Activated CD8-positive, alpha-beta T cell treated with anti-CD3 and anti-CD28 coated beads for 36 hours (primary cell): Measurements from ENCODE around the gene TSEN34. TPM values are rescaled to one million over a fixed set of nuclear protein-coding genes. Genes with fewer than 3 reads are reported as not detected.

Source experiments
- ATAC-seq: fragments of 200-7000 bp; cut with Tn5 transposase; one replicate; pipeline ENCODE4 v1.10.0; 2021; ENCODE audit warnings: mild to moderate bottlenecking, moderate library complexity
- CTCF ChIA-PET: fragments of 350-600 bp; sonication (Branson Sonifier 250); formaldehyde crosslinking; loops from one replicate; lab custom pipeline; 2021; ENCODE audit warnings: antibody characterized with exemption; lab: Charles Lee
- POLR2A ChIA-PET: fragments of 350-600 bp; sonication (Branson Sonifier 250); formaldehyde crosslinking; loops from one replicate; lab custom pipeline; 2021; ENCODE audit warnings: antibody characterized with exemption; lab: Charles Lee
- DNase-seq: peaks from one replicate; pipeline ENCODE4 v3.0.0-alpha.2; 2020
- H3K27ac Mint-ChIP-seq: one replicate; pipeline ENCODE4 v1.8.0; 2021; ENCODE audit warnings: mild to moderate bottlenecking, mixed read lengths
- H3K27me3 Mint-ChIP-seq: one replicate; pipeline ENCODE4 v1.8.0; 2021; ENCODE audit warnings: mixed read lengths
- H3K36me3 Mint-ChIP-seq: one replicate; pipeline ENCODE4 v1.8.0; 2021; ENCODE audit warnings: low read depth, mixed read lengths
- H3K4me1 Mint-ChIP-seq: one replicate; pipeline ENCODE4 v1.8.0; 2021; ENCODE audit warnings: low read depth, mixed read lengths
- H3K4me3 Mint-ChIP-seq: one replicate; pipeline ENCODE4 v1.8.0; 2021; ENCODE audit warnings: mild to moderate bottlenecking, moderate library complexity, mixed read lengths
- H3K9me3 Mint-ChIP-seq: one replicate; pipeline ENCODE4 v1.8.0; 2021; ENCODE audit warnings: mixed read lengths
- intact Hi-C: fragments of 100-400 bp; cut with micrococcal nuclease; formaldehyde crosslinking; loops from one replicate; pipeline ENCODE4 v1.10.0; 2022
- total RNA-seq, 2 experiments: library from RNA; stranded (reverse); gene quantifications; one replicate each; pipeline ENCODE4 v1.2.3, GENCODE V29; 2021
- TF ChIP-seq, protein P1 (sequence below): fragments of 200-600 bp; IDR thresholded peaks from one replicate; pipeline ENCODE4 v1.8.0; 2022; ENCODE audit warnings: antibody characterized with exemption, mild to moderate bottlenecking

Gene TSEN34
- total RNA-seq, 2 experiments from 2014 or later = 12.5 TPM

DNA sequence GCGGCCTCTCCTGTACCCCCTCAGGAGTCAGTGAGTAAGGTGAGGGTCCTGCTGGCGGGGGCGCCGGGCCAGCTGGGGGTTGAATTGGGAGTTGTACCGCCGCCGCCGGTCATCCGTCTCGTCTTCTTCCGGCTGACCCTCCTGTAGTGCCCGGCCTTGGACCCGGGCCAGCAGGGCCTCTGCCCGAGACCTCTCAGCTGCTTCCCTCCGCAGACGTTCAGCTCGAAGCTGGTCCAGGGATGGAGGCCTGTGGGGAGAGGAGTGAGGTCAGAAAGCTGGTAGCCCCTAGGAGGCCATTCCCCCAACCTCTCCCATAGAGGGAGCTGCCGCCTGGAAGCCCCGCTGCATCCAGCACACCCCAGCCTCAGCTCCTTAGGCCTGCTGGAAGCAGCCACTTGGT lies 35.4 kb upstream of the TSEN34 start:
- ATAC-seq = no peak
- ChIA-PET POLR2A (interaction anchor here (0.6 to 1.3 kb wide), 3 partner anchors 8 to 40 kb away, joined by 3 to 4 read pairs (median 3); partner anchors contain the start of genes CNOT3, PRPF31 and TFPT), CTCF (no interaction called here)
- peaks cover 36% of the 10 kb centered on the region for H3K4me1 Mint-ChIP-seq
- no peak for DNase-seq
- H3K9me3 Mint-ChIP-seq = no peaks in the 10 kb centered on the region
- H3K36me3 Mint-ChIP-seq = peaks cover 36% of the 10 kb centered on the region
- no peak overlapping the region for H3K4me3 Mint-ChIP-seq
- H3K27me3 Mint-ChIP-seq = no peaks in the 10 kb centered on the region
- intact Hi-C loops = no loop called here
- peak overlapping the region; percentile 55 for H3K27ac Mint-ChIP-seq
- TF ChIP-seq, protein P1, sequence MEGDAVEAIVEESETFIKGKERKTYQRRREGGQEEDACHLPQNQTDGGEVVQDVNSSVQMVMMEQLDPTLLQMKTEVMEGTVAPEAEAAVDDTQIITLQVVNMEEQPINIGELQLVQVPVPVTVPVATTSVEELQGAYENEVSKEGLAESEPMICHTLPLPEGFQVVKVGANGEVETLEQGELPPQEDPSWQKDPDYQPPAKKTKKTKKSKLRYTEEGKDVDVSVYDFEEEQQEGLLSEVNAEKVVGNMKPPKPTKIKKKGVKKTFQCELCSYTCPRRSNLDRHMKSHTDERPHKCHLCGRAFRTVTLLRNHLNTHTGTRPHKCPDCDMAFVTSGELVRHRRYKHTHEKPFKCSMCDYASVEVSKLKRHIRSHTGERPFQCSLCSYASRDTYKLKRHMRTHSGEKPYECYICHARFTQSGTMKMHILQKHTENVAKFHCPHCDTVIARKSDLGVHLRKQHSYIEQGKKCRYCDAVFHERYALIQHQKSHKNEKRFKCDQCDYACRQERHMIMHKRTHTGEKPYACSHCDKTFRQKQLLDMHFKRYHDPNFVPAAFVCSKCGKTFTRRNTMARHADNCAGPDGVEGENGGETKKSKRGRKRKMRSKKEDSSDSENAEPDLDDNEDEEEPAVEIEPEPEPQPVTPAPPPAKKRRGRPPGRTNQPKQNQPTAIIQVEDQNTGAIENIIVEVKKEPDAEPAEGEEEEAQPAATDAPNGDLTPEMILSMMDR = no peak

DNA sequence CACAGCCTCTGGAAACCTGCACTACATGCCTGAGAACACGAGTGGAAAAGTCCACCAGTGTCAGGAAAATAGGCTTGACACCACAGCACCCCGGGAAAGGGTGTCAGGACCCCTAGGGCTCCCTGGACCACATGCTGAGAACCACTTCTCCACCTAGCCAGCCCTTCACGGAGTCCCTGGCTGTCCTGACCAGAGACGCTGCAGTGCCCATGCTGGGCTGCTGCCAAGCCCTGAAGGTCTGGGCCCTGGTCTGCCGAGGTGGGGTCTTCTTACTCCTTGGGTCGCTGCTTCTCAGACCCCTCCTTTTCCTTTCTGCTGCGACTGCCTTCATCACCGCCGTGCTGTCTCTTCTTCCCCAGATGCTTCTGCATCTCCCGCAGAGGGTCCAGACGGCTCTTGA lies 34.6 kb upstream of the TSEN34 start:
- H3K4me1 Mint-ChIP-seq = peaks cover 40% of the 10 kb centered on the region
- ChIA-PET POLR2A (interaction anchor here (1.3 to 2.5 kb wide), 3 partner anchors 19 to 48 kb away, joined by 3 to 13 read pairs (median 4); partner anchors contain the start of genes CNOT3 and RPS9), CTCF (no interaction called here)
- no peaks in the 10 kb centered on the region for H3K27me3 Mint-ChIP-seq
- no peaks in the 10 kb centered on the region for H3K9me3 Mint-ChIP-seq
- peaks cover 31% of the 10 kb centered on the region for H3K36me3 Mint-ChIP-seq
- DNase-seq (no peak), ATAC-seq (no peak)
- H3K27ac Mint-ChIP-seq = no peak overlapping the region
- H3K4me3 Mint-ChIP-seq = no peak overlapping the region
- intact Hi-C loops = no loop called here
- TF ChIP-seq, protein P1 = no peak

DNA sequence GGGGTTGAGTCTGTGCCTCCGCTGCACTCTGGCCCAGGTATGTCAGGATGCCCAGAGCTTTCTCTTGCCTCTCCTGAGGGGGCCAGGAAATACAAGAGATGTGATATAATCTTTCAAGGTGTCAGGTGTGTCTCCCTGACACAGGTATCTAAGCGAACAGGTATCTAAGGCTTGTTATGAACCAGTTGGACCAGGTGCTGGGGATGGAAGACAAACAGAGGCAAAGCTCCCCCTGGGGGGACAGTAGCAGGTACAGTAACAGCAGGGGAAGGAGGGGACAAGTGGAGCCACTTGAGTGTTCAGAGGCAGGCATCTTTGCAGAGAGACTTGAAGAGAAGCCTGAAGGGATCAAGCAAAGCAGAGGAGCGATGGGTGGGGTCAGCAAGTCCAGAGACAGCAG lies 34.2 kb upstream of the TSEN34 start:
- intact Hi-C loops = no loop called here
- ChIA-PET POLR2A (interaction anchor here (1.3 to 2.5 kb wide), 4 partner anchors 20 to 54 kb away, joined by 3 to 13 read pairs (median 4); partner anchors contain the start of genes CNOT3 and RPS9), CTCF (interaction anchor here (3.0 kb wide), 1 partner anchor 11 kb away, joined by 13 read pairs; no protein-coding TSS in a partner anchor)
- H3K4me1 Mint-ChIP-seq = peaks cover 43% of the 10 kb centered on the region
- no peaks in the 10 kb centered on the region for H3K27me3 Mint-ChIP-seq
- no peaks in the 10 kb centered on the region for H3K9me3 Mint-ChIP-seq
- DNase-seq (no peak), ATAC-seq (no peak)
- no peak overlapping the region for H3K27ac Mint-ChIP-seq
- TF ChIP-seq, protein P1 = no peak
- peaks cover 28% of the 10 kb centered on the region for H3K36me3 Mint-ChIP-seq
- no peak overlapping the region for H3K4me3 Mint-ChIP-seq

- DNase-seq = peak; percentile 78
- POLR2A ChIA-PET = interaction anchor here (0.7 to 3.1 kb wide), 19 partner anchors 7 to 290 kb away, joined by 3 to 33 read pairs (median 5); partner anchors contain the start of genes LENG8, MBOAT7, PRPF31 and RPS9
- Mint-ChIP-seq H3K4me3 (peak overlapping the region; percentile 86), H3K36me3 (peaks cover 18% of the 10 kb centered on the region), H3K27me3 (peaks cover 2% of the 10 kb centered on the region), H3K27ac (peak overlapping the region; percentile 97), H3K9me3 (no peaks in the 10 kb centered on the region), H3K4me1 (peaks cover 49% of the 10 kb centered on the region)
- no peak for ATAC-seq
- CTCF ChIA-PET = interaction anchor here (0.9 to 3.0 kb wide), 8 partner anchors 9 to 76 kb away, joined by 3 to 13 read pairs (median 4); partner anchors contain the start of genes CNOT3, MBOAT7 and NDUFA3
- intact Hi-C loops = no loop called here
- TF ChIP-seq, protein P1 = no peak
These were observed 32.2 kb upstream of the TSEN34 start for GRCh38 chr19:54158812-54159351.
